Right cardiac atrium (tissue), 5 donors: ENCODE results near the gene ADAMTS2. TPM values are rescaled to one million over a fixed set of nuclear protein-coding genes. Genes with fewer than 3 reads are reported as not detected.

Experiments used
- ATAC-seq, 2 donors: fragments of 200-7000 bp; cut with Tn5 transposase; one replicate each; pipeline versions ENCODE4 v1.8.0 to v1.9.1; 2020; ENCODE audit warnings: moderate library complexity in 2 of 2, mild to moderate bottlenecking in 1 of 2
- DNase-seq, 3 donors: peaks; one replicate each; pipeline ENCODE4 v3.0.0-alpha.2; 2020
- H3K27ac ChIP-seq: one replicate; pipeline ENCODE4 v1.5.1; 2013; ENCODE audit warnings: mild to moderate bottlenecking, low read length, control low read depth, moderate library complexity
- H3K27me3 ChIP-seq: one replicate; pipeline ENCODE4 v1.6.1; 2013; ENCODE audit not compliant: control insufficient read depth, insufficient read depth
- H3K4me1 ChIP-seq: one replicate; pipeline ENCODE4 v1.6.1; 2013; ENCODE audit warnings: low read length; ENCODE audit not compliant: control insufficient read depth, insufficient read depth
- H3K4me3 ChIP-seq: one replicate; pipeline ENCODE4 v1.5.1; 2013; ENCODE audit warnings: low read length, control low read depth
- H3K9me3 ChIP-seq: one replicate; pipeline ENCODE4 v1.6.1; 2013; ENCODE audit warnings: low read length; ENCODE audit not compliant: control insufficient read depth
- WGBS: extraction: QIAGEN DNeasy Blood & Tissue Kit; methylation state at CpG from one replicate; pipeline ENCODE4 v1.1.7; 2013; 5-methylcytosine and 5-hydroxymethylcytosine counted together
- intact Hi-C, 4 donors: fragments of 100-400 bp; cut with DNase I; formaldehyde crosslinking; loops; one replicate each; pipeline versions ENCODE4 v1.11.0 to v1.14.0; 2022 to 2023
- polyA plus RNA-seq: library from polyadenylated mRNA; stranded (reverse); fragments of 200-250 nt; gene quantifications from one replicate; pipeline ENCODE4 v1.2.3, GENCODE V29; 2013
- total RNA-seq, 4 donors: library from RNA; stranded (reverse); fragmentation: NEBNext Ultra II Directional; extraction: Animal tissue kit (Norgen Biotek cat#: 25700); gene quantifications; one replicate each; pipeline ENCODE4 v1.2.1, GENCODE V29; 2021
- donor health status: healthy with polysubstance abuse.
- donor health status: DM: no; HTN: yes; CAD: no.
- donor health status: DM: no; HTN: no; CAD: no.
- donor health status: DM: no; HTN: yes; CAD: no; lungs with severe emphysema.
- donor health status: DM: yes; HTN: yes; CAD: no.

Gene ADAMTS2
- total and polyA plus RNA-seq, 5 donors = 7.0 to 23.2 (median 14.7) TPM

GRCh38 chr5:179273073-179273435 is 72.2 kb downstream of the ADAMTS2 start:
- Histone ChIP-seq H3K4me1 (peaks cover 4% of the 10 kb centered on the region), H3K27me3 (no peaks in the 10 kb centered on the region), H3K27ac (no peak overlapping the region), H3K9me3 (no peaks in the 10 kb centered on the region), H3K4me3 (no peak overlapping the region)
- ATAC-seq (no peak), DNase-seq (peak in 1 of 3 donors; percentile 40)
- WGBS = 71% methylated on average over 7 of the region's 7 CpGs
- intact Hi-C loops = no loop called here

GRCh38 chr5:179272326-179273072 is 72.8 kb downstream of the ADAMTS2 start:
- ATAC-seq = no peak
- intact Hi-C loops = no loop called here
- 76% methylated on average over 19 of the region's 19 CpGs for WGBS
- Histone ChIP-seq H3K4me3 (no peak overlapping the region), H3K27ac (peak overlapping the region; percentile 1), H3K4me1 (peaks cover 4% of the 10 kb centered on the region), H3K27me3 (no peaks in the 10 kb centered on the region), H3K9me3 (no peaks in the 10 kb centered on the region)
- peak in 2 of 3 donors; percentile 60 to 66 for DNase-seq

DNA sequence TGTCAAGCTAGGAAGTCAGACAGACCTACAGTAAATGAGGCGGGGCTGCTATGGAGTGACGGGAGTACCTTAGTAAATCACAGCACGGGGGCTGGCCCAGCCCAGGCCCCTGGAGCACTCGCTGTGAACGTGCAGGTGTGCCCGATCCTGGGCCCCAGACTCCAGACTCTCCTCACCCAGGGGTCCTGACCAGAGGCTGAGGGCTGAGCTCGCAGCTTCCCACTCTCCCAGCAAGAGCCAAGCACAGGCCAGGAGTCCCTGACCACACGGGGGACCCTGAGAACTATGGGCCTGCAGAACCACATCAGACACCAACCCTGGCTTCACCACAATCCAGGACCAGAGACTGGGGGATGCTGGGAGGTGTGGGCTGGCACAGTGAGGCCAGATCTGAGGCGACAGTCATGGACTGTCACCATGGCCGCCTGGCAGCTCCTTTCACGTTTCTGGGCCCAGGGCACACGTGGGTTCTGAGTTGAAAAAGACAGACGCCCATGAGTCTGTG is 73.4 kb downstream of the ADAMTS2 start:
- Histone ChIP-seq H3K27ac (no peak overlapping the region), H3K27me3 (no peaks in the 10 kb centered on the region), H3K4me1 (peaks cover 4% of the 10 kb centered on the region), H3K4me3 (no peak overlapping the region), H3K9me3 (no peaks in the 10 kb centered on the region)
- 71% methylated on average over 13 of the region's 13 CpGs for WGBS
- DNase-seq (peak in 2 of 3 donors; percentile 33 to 52), ATAC-seq (no peak)
- intact Hi-C loops = no loop called here

DNA sequence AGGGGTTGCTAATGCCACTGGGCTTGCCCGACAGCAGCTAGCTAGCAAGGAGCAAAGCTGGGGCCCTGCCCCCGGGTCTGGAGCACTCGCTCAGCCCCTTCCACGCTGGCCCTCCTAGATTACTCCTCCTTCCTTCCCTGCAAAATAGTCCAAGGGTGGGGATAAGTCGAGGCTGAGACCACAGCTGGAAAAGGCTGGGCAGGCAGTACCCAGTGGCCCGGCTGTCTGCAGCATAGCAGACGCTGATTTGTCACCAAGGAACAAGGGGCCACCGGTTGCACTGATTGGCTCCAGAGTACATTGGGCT is 73.9 kb downstream of the ADAMTS2 start:
- DNase-seq (peak in 1 of 3 donors; percentile 47), ATAC-seq (no peak)
- H3K4me1 ChIP-seq = no peaks in the 10 kb centered on the region

GRCh38 chr5:179270581-179271427 is 74.5 kb downstream of the ADAMTS2 start:
- intact Hi-C loops = no loop called here
- no peak overlapping the region for H3K4me3 ChIP-seq
- no peaks in the 10 kb centered on the region for H3K27me3 ChIP-seq
- ATAC-seq (peak in 1 of 2 donors; percentile 21), DNase-seq (peak in 2 of 3 donors; percentile 86 to 89)
- H3K9me3 ChIP-seq = no peaks in the 10 kb centered on the region
- peak overlapping the region; percentile 0 for H3K27ac ChIP-seq
- H3K4me1 ChIP-seq = no peaks in the 10 kb centered on the region
- WGBS = 58% methylated on average over 15 of the region's 15 CpGs

More for the DNA sequence above, 73.9 kb downstream of the ADAMTS2 start:
- Histone ChIP-seq H3K27me3 (no peaks in the 10 kb centered on the region), H3K9me3 (no peaks in the 10 kb centered on the region), H3K27ac (no peak overlapping the region), H3K4me3 (no peak overlapping the region)
- intact Hi-C loops = no loop called here
- WGBS = 67% methylated on average over 8 of the region's 8 CpGs

- WGBS = 53% methylated on average over 13 of the region's 13 CpGs
- ATAC-seq (no peak), DNase-seq (peak in 1 of 3 donors; percentile 60)
- H3K27me3 ChIP-seq = no peaks in the 10 kb centered on the region
- H3K9me3 ChIP-seq = no peaks in the 10 kb centered on the region
- intact Hi-C loops = loop anchor here in 1 of 4 donors (10.0 kb wide), 1 partner anchor 105 kb away; no protein-coding TSS in a partner anchor
- no peak overlapping the region for H3K4me3 ChIP-seq
- peak overlapping the region; percentile 6 for H3K27ac ChIP-seq
- H3K4me1 ChIP-seq = peaks cover 2% of the 10 kb centered on the region
These were observed 75.3 kb downstream of the ADAMTS2 start for GRCh38 chr5:179269781-179270543.

GRCh38 chr5:179268966-179269693 is 76.1 kb downstream of the ADAMTS2 start:
- 74% methylated on average over 12 of the region's 12 CpGs for WGBS
- Histone ChIP-seq H3K4me3 (no peak overlapping the region), H3K27ac (no peak overlapping the region), H3K9me3 (no peaks in the 10 kb centered on the region), H3K27me3 (no peaks in the 10 kb centered on the region), H3K4me1 (peaks cover 2% of the 10 kb centered on the region)
- DNase-seq = peak in 1 of 3 donors; percentile 35
- intact Hi-C loops = loop anchor here in 1 of 4 donors (10.0 kb wide), 1 partner anchor 104 kb away; no protein-coding TSS in a partner anchor
- no peak for ATAC-seq

DNA sequence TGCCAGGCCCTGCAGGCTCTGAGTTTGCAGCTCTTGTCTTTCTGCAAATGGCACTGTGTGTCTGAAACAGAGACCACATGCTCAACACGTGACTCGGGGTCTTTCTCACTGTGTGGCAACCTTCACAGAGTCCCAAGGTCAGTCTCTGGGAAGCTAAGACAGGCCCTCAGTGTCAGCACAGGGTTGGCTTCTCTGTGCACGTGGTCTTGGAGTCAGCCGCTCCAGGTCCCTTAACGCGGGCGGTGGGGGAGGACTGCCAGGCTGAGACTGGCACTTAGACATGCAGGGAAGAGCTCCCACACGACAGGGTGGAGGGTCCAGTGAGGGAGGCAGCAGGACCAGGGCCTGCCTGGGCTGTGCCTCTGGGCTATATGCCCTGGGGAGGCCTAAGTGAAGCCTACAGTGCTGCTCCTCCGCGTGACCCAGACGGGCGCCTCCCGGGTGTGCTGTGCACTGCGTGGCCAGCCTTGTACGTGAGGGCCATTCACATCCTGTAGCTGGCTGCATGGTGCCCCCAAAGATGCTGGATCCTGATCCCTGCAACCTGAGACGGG is 76.8 kb downstream of the ADAMTS2 start:
- Histone ChIP-seq H3K27ac (no peak overlapping the region), H3K4me1 (peaks cover 2% of the 10 kb centered on the region), H3K9me3 (no peaks in the 10 kb centered on the region), H3K4me3 (no peak overlapping the region), H3K27me3 (no peaks in the 10 kb centered on the region)
- ATAC-seq (no peak), DNase-seq (peak in 1 of 3 donors; percentile 57)
- intact Hi-C loops = loop anchor here in 1 of 4 donors (10.0 kb wide), 1 partner anchor 104 kb away; no protein-coding TSS in a partner anchor
- 85% methylated on average over 16 of the region's 16 CpGs for WGBS

DNA sequence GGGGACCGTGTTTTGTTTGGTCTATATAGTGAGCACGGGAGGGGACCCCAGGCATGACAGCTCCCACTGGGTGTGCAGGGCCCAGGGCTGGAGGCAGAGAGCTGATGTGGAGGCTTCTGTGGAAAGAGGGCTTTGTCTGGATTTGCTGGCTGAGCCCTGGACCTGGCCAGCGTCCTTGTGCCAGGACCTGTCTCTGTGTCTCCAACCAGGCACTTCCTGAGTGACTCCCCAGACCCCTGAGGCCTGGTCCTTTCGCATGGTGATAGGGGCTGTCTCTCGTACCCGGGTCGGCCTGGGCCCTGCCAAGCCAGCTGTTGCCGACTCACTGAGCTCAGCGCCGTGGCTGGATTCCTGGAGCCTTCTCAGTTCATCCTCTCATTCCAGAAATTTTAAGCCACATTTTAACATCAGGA is 77.6 kb downstream of the ADAMTS2 start:
- Histone ChIP-seq H3K9me3 (no peaks in the 10 kb centered on the region), H3K4me1 (peaks cover 2% of the 10 kb centered on the region), H3K27me3 (no peaks in the 10 kb centered on the region), H3K4me3 (no peak overlapping the region), H3K27ac (no peak overlapping the region)
- 69% methylated on average over 10 of the region's 10 CpGs for WGBS
- ATAC-seq (no peak), DNase-seq (peak in 2 of 3 donors; percentile 75 to 77)
- intact Hi-C loops = loop anchor here in 1 of 4 donors (10.0 kb wide), 1 partner anchor 103 kb away; no protein-coding TSS in a partner anchor
